Measurements from ENCODE around the gene ARMH3.

The ARMH3 gene

GRCh38 chr10:101797403-101798059 is 258.4 kb downstream of the ARMH3 start:
- no peak for DNase-seq (ENCODE audit: low read depth in 2 of 2)

Measured in stimulated activated CD8-positive, alpha-beta memory T cell treated with anti-CD3 and anti-CD28 coated beads, Interleukin-15, amount 100 ng/mL, for 4 hours (primary cell).